GM15510 (cell line): Measurements from ENCODE around the gene ST7.

Source experiments
- POLR2A ChIP-seq: IDR thresholded peaks from 3 replicates; pipeline ENCODE4 v1.6.1; 2011; ENCODE audit warnings: borderline replicate concordance; ENCODE audit not compliant: insufficient read length; ENCODE audit errors: extremely low read depth

Gene ST7

DNA sequence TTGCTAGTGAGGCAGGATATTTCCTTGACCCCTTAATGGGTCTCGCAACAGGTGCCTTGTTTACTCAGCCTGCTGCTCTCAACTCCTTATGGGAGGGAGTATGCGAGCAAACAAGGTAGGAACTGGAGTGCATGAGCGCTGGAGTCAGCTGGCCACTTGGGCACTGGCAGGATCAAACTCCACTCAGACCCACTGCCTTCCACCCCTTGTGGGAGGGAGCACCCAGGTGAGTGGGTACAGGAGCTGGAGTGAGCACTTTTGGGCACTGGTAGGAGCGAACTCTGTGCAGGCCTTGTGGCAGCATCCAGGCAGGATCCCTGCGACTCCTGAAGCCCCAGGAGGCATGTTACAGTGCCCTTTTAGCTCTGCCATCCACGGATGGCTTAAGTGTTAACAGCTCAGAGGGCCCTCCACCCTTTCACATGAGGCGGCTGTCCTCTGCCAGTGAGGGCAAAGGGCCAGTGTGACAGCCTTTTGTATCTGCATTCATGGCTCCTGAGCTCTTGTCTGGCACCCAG, 123.2 kb downstream of the ST7 start:
- no peak for TF ChIP-seq POLR2A

DNA sequence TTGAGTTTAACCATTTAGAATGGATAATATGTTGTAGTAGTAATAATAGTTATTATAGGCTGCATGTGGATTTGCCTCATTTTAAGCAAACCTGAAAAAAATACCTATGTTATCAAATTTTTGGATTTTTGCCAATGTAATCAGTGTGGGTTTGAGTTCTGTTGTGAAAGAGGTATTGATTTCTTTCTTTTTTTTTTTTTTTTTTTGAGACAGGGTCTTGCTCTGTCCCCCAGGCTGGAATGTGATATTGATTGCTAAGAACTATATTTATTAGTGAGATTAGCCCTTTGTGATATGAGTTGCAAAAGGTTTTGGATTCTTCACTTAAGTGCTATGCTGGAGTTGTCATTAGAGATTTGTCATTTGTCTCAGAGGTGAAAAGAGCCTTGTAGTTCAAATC, 124.4 kb downstream of the ST7 start:
- TF ChIP-seq POLR2A: no peak

DNA sequence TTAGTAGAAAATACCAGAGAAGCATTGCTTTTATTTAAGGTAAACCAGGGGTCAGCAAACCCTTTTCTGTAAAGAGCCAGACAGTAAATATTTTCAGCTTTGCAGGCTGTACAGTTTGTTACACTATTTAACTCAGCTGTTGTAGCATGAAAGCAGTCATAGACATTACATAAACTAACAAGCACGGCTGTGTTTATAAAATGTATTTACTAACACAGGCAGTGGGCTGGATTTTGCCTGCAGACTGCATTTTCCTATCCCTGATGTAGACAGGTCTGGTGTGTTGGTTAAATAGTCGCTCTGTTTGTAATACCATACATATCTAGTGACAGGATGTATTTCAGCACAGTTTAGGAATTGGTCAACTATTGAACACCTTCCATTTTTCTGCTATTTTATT, 129.3 kb downstream of the ST7 start:
- no peak for TF ChIP-seq POLR2A

DNA sequence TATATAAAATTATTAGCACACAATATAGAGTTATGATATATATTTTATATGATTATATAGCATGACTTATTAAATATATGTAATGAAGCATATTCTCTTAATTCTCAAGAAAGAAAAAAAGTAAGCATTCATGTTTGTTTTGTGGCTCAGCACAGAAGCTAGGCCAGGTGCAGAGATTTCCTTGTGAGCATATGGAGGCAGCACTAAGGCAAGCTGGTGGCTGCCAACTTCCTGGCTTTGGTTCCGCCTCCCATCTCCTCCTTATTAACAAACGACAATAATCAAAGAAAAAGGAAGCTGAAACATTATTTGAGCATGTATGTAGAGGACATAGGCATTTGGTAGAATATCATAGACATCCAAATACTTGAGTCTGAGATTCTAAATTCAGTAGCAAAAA, 130.3 kb downstream of the ST7 start:
- no peak for TF ChIP-seq POLR2A

DNA sequence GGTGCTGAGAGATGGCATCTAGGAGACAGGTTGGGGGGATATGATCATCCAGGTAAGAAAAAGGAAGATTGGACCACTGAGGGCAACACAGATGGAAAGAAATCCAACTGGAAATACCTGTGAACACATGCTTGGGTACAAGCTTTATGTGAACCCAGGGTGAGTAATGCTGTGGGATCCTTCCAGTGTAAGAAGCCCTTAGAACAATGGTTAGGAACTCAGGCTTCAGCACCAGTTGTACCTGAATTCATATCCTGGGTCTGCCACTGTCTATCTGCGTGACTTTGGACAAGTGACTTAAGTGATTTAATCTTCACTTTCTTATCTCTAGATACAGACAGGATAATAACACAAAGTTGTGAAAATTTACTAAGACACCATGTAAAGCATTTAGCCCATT, 131.0 kb downstream of the ST7 start:
- no peak for TF ChIP-seq POLR2A

DNA sequence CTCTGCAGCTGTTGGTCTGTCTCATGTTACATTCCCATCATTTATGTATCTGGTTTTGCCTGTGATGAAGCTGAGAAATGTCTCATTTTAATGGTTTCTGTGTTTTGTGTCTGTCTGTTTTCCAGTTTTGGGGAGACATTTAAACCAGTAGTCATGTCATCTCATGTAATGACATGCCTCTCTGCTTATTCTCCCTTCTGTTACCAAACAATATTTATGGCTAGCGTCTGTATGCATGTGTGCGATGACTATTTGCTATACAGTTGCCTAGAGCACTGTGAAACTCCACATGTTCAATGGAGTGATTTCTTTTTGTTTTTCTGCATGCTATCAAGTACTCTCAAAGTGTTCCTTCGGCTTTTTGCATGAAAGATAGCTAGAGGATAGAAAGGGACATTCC, 132.0 kb downstream of the ST7 start:
- no peak for TF ChIP-seq POLR2A

DNA sequence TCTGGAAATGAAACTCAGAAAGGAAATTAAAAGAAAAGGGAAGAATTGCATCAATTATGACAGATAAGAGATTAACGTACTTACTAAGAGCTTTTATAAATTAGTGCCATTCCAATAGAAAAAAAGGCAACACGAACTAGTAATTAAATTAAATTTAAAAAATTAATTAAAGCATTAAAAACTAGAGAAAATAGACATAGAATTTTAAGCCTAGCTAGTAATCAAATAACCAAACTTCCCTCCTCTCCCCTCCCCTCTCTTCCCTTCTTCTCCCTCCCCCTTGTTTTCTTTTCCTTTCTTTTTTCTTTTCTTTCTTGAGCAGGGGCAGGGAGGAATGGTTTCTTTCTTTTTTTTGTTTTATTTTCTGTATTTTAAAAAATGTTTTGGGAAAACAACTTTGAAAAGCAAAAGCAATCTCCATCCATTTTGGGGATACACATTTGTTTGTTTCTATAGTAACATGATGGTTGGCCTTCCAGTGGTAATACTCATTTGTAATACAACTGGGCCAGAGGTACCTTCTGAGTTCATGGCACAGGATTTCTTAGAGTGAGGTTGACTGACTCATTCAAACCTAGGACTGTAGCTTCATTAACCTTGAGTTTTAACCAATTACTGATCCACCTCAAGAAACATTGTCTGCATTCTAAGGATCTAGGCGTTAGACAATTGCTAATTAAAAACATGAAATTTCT, 132.6 kb downstream of the ST7 start:
- TF ChIP-seq POLR2A: no peak

DNA sequence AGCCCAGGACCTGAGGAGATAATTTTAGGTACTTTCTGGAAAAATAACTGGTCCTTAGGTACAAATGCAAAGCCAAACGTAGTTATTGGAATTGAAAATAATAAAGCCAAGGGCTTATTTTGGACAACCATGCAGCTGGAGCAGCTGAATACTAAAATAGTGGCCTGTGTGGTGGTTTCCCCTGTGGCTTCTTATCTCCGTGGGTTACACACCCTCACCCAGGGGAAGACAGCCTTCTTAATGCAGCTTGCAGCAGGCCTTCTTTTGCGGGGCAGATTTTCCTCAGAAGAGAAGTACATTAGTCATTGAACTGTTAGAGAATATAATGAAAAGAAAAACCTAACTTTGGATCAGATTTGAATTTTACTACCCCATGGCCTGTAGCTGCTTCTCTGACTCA, 133.5 kb downstream of the ST7 start:
- no peak for TF ChIP-seq POLR2A

DNA sequence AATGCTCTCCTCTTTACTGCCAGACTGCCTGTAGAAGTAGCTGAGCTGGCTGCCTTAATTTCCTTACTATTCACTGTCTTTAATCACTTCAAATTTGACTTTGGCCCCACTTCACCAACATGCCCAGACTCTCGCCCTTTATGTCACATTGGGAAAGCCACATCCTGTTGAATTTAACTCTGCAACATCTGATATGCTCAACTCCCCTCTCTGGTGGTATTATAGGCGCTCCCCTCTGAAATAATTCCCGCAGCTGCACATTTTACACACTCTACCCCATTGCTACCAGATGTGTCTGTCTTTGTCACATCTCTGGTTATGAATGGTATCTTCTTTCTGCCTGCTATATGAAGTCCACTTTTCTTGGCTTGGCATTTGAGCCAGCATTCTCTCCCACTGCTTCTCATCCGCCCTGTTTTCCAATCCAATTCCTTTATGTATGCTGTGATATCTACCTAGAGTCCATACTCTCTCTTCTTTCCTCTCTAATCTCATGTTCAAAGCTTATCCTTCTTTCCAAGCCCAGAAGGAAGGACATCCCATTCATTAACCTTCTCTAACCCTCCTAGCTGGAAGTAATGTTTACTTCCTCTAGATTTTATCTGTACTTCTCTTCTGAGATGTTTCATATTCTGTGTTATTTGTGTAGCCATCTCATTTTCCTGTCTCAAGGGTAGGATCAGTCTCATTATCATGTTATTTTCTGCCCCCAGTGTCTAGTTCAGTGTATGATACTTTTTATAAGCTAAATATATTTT, 134.5 kb downstream of the ST7 start:
- no peak for TF ChIP-seq POLR2A

DNA sequence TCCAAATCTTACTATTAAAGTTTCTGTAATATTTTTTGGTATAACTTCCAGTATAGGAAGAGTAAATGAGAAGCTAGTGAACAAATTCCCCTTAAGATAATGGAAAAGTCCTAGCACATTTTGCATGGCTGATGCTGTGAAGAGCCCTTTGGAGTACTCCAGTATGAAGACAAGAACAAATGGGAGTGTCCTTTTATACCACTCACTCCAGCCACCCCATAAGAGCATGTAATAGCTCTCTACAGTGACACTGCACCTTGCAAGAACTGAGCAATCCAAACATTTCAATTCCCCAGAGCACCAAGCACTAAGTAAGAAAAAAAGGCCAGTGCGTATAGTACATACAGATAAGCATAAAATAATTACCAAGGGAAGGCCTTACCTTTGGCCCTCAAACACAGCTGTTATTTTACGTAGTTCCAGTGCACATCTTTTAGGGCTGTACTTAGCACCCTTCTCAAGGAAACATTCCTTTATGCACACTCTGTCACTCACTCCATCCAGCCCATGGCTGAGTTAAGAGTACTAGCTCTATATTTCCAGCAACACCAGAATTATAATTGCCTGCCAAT, 135.4 kb downstream of the ST7 start:
- TF ChIP-seq POLR2A: no peak

DNA sequence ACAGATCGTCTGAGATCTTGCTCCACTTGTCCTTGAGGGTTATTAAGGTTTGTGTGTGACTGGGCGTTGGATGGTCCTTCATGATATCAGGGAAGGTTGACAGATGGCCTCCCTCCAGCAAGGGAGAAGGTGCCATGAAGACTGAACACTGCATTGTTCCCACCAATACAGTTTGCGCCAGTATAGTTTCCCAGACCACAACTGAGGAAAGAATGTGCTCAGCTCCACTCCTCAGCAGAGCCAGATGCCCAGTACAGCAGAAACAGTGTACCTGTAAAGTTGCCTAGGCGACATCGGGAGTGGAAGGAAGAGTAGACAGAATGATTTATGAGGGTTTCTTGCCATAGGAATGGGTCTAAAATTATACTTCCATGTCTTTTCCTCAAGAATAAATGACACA, 137.5 kb downstream of the ST7 start:
- no peak for TF ChIP-seq POLR2A

DNA sequence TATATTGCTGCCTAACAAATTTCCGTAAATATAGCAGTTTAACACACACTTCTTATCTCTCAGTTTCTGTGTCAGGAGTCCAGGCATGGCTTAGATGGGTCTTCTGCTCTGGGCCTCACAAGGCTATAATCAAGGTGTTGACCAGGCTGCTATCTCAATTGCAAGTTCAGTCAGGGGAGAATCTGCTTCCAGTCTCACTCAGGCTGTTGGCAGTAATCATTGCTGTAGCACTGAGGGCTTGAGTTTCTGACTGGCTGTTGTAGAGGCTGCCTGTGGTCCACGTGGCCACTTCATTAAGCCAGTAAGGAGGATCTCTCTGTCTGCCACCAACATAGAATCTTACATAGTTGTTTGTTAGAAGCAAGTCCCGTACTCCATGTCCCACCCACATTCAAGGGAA, 138.4 kb downstream of the ST7 start:
- TF ChIP-seq POLR2A: no peak

DNA sequence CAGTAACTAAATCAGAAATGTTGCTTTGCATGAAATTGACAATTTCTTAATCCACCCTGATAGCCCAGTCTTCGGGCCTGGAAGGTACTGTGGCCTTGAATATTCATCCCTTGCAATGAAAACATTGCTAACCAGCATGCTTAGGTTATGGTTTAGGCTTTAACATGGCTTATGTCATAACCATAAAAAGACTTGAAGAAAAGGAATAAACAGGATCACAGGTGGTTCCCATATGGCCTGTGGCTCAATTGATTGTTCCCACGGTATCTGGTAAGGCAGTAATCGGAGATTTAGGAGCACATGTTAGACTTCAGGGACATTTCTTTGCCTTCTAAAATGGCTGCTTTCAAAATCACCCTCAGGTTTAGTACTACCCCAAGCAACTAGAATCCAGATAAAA, 139.5 kb downstream of the ST7 start:
- TF ChIP-seq POLR2A: no peak

DNA sequence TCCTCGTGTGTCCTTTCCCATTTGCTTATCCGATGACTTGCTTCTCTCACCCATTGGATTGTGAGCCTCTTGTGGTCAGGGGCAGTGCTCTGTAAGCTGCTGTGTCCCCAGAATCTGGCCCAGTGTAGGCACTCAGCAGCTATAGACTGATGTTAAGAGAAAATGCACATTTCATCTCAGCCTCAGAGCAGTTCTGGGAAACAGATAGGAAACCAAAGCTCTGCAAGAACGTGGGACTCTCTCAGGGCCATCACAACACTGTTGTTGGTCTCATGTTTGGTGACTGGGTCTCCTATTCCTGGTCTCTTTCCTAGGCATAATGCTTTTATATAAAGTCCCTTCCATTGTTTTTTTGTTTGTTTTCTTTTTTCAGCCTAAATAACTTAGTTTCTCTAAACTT, 141.2 kb downstream of the ST7 start:
- TF ChIP-seq POLR2A: no peak

DNA sequence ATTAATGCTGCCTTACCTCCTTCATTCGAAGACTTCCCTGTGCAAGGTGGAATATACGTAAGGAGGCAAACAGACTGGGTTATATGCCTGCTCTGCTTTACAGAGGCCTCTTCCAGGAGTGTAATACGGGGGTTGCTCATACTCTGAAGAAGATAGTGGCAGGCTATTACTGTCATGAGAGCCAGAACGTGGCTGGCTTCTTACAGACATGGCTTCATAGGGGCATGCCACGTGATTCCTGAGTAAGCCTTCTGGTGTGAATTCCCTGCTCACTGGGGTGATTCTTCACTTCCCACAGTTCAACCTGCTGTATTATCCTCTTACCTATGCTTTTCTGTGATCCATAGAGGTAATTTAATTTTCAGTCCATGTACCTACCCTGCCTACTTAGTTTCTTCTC, 141.8 kb downstream of the ST7 start:
- no peak for TF ChIP-seq POLR2A

DNA sequence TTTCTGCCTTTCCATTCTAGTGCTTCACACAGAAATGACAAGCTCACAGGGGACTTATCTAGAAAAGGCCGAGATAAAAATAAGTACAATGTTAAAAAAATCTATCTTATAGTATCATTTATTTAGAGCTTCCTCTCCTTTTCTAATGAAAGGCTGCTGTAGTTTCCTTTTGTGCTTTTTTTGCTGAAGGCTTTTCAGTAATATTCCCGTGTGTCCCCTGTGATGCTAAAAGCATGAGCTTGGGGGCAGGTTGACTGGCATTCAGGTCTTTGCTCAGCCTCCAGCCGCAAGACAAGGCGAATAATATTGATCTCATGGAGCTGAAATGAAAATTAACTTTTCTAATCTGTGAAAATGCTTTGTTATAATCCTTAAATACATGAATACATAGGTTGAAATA, 143.0 kb downstream of the ST7 start:
- no peak for TF ChIP-seq POLR2A
